K562 (cell line): ENCODE measurements around the gene PFN3. TPM values are rescaled to one million over a fixed set of nuclear protein-coding genes. Genes with fewer than 3 reads are reported as not detected.

ENCODE experiments used
- ATAC-seq: fragments of 200-7000 bp; cut with Tn5 transposase; 3 replicates; pipeline ENCODE4 v1.9.1; 2020; ENCODE audit warnings: moderate library complexity
- BruUV-seq: library from RNA; stranded (reverse); fragments of 400-500 nt; replicated peaks from 2 replicates; lab custom pipeline; 2021; lab: Mats Ljungman, UMichigan
- CTCF ChIA-PET: fragments of 300-600 bp; formaldehyde crosslinking; extraction: SDS; loops from one replicate; lab custom pipeline; 2021; ENCODE audit warnings: low intra/inter-chr PET ratio; lab: Yijun Ruan, JAX
- POLR2A ChIA-PET: fragments of 300-600, 350-650 bp; sonication (Branson Sonifier 250); formaldehyde crosslinking; extraction: SDS; loops from one replicate; lab custom pipeline; 2021; ENCODE audit warnings: antibody characterized with exemption, inconsistent platforms; lab: Yijun Ruan, JAX
- DNase-seq, 4 experiments: peaks; one replicate each; pipeline versions ENCODE4 v3.0.0 to v3.0.0-alpha.2; 2011 to 2018; ENCODE audit warnings: low spot score in 3 of 4, mixed read lengths in 3 of 4; ENCODE audit errors: extremely low read depth in 1 of 4
- FAIRE-seq: peaks from 2 replicates; lab custom pipeline; 2011; peaks lifted over from hg19 to GRCh38; lab: Jason Lieb, UNC
- H2AFZ ChIP-seq: 2 replicates; pipeline ENCODE4 v1.6.0; 2011; ENCODE audit warnings: low read depth, low read length, control low read depth, inconsistent platforms
- H3K27ac ChIP-seq: fragments of 200-600 bp; 3 replicates; pipeline ENCODE4 v1.8.0; 2011; ENCODE audit warnings: low read depth, mild to moderate bottlenecking, control low read depth, inconsistent platforms, low read length, moderate library complexity, mixed read lengths; ENCODE audit errors: extremely low read depth
- H3K27me3 ChIP-seq, 2 experiments: fragments of 300-600 bp in 1 of 2; 2 replicates in 1 of 2; 3 replicates in 1 of 2; pipeline versions ENCODE4 v1.6.0 to v1.8.0; 2011; ENCODE audit warnings: inconsistent platforms in 2 of 2, low read length in 2 of 2, mild to moderate bottlenecking in 1 of 2, mixed read lengths in 1 of 2, moderate library complexity in 1 of 2; ENCODE audit not compliant: control insufficient read depth in 2 of 2, insufficient read depth in 2 of 2
- H3K36me3 ChIP-seq: fragments of 300-600 bp; 3 replicates; pipeline ENCODE4 v1.8.0; 2011; ENCODE audit warnings: mild to moderate bottlenecking, low read length, inconsistent platforms; ENCODE audit not compliant: control insufficient read depth, insufficient read depth
- H3K4me1 ChIP-seq, 2 experiments: fragments of 200-600 bp in 1 of 2; replicated peaks in 1 of 2; 2 replicates in 1 of 2; 3 replicates in 1 of 2; pipeline versions ENCODE4 v1.5.1 to v1.8.0; 2011; ENCODE audit warnings: inconsistent platforms in 2 of 2, low read length in 2 of 2, mild to moderate bottlenecking in 1 of 2, mixed read lengths in 1 of 2, moderate library complexity in 1 of 2; ENCODE audit not compliant: control insufficient read depth in 2 of 2, insufficient read depth in 2 of 2
- H3K4me2 ChIP-seq: 2 replicates; pipeline ENCODE4 v1.6.1; 2011; ENCODE audit warnings: low read length, control low read depth, inconsistent platforms, mixed read lengths; ENCODE audit not compliant: insufficient read depth
- H3K4me3 ChIP-seq: fragments of 200-600 bp; sonication (generic), shearing (Covaris generic); 2 replicates; pipeline ENCODE4 v1.5.1; 2016; ENCODE audit warnings: control low read depth, inconsistent platforms
- H3K79me2 ChIP-seq: fragments of 200-600 bp; 3 replicates; pipeline ENCODE4 v1.8.0; 2011; ENCODE audit warnings: low read length, inconsistent platforms; ENCODE audit not compliant: control insufficient read depth, insufficient read depth
- H3K9ac ChIP-seq, 2 experiments: 2 replicates each; pipeline versions ENCODE4 v1.6.0 to v1.6.1; 2011; ENCODE audit warnings: low read depth in 2 of 2, low read length in 2 of 2, control low read depth in 1 of 2, inconsistent platforms in 1 of 2, mild to moderate bottlenecking in 1 of 2, mixed read lengths in 1 of 2; ENCODE audit not compliant: insufficient read depth in 1 of 2
- H3K9me1 ChIP-seq: one replicate; pipeline ENCODE4 v1.6.0; 2011; ENCODE audit warnings: inconsistent platforms, mild to moderate bottlenecking, low read length, moderate library complexity; ENCODE audit not compliant: control insufficient read depth, insufficient read depth
- H3K9me3 ChIP-seq: replicated peaks from 2 replicates; pipeline ENCODE4 v1.5.1; 2011; ENCODE audit warnings: low read depth, low read length, inconsistent platforms; ENCODE audit not compliant: control insufficient read depth, insufficient read depth
- H4K20me1 ChIP-seq: replicated peaks from 2 replicates; pipeline ENCODE4 v1.6.1; 2011; ENCODE audit warnings: low read length, inconsistent platforms, mixed read lengths; ENCODE audit not compliant: control insufficient read depth, insufficient read depth
- CSDE1 ChIP-seq, 2 experiments: fragments of 450-650 bp; IDR thresholded peaks; 2 replicates each; pipeline ENCODE4 v1.6.1; 2016; ENCODE audit warnings: mild to moderate bottlenecking in 1 of 2
- DEAF1 ChIP-seq: fragments of 450-650 bp; formaldehyde crosslinking; IDR thresholded peaks from 2 replicates; pipeline ENCODE4 v1.4.0; 2020; ENCODE audit warnings: mild to moderate bottlenecking, moderate library complexity
- ELF1 ChIP-seq: fragments of 200-800 bp; sonication (Bioruptor generic); IDR thresholded peaks from 2 replicates; pipeline ENCODE4 v1.6.1; 2016; ENCODE audit warnings: missing genetic modification characterization, missing compliant biosample characterization
- HMG20A ChIP-seq: fragments of 450-650 bp; formaldehyde crosslinking; conservative IDR thresholded peaks from 2 replicates; pipeline ENCODE4 v1.4.0; 2020; ENCODE audit warnings: mild to moderate bottlenecking, mixed read lengths
- NUFIP1 ChIP-seq: fragments of 450-650 bp; IDR thresholded peaks from 2 replicates; pipeline ENCODE4 v1.6.1; 2018; ENCODE audit not compliant: partially characterized antibody
- POLR2A ChIP-seq: fragments of 450-650 bp; conservative IDR thresholded peaks from 2 replicates; pipeline ENCODE4 v1.6.1; 2016
- POLR2G ChIP-seq: fragments of 200-400 bp; formaldehyde crosslinking; IDR thresholded peaks from 2 replicates; pipeline ENCODE4 v1.6.1; 2017; ENCODE audit warnings: low read depth, mild to moderate bottlenecking, antibody characterized with exemption, low read length, moderate library complexity
- RBFOX2 ChIP-seq: fragments of 200-400 bp; formaldehyde crosslinking; IDR thresholded peaks from 2 replicates; pipeline ENCODE4 v1.6.1; 2017; ENCODE audit warnings: low read depth, mild to moderate bottlenecking, low read length, moderate library complexity
- RBM22 ChIP-seq: fragments of 200-400 bp; formaldehyde crosslinking; IDR thresholded peaks from 2 replicates; pipeline ENCODE4 v1.6.1; 2018; ENCODE audit warnings: low read length, low read depth; ENCODE audit not compliant: poor library complexity, severe bottlenecking
- SNAPC5 ChIP-seq: fragments of 250-450 bp; sonication (Bioruptor Pico); IDR thresholded peaks from 2 replicates; pipeline ENCODE4 v1.8.0; 2021; ENCODE audit warnings: moderate library complexity, mild to moderate bottlenecking, inconsistent platforms
- SRSF7 ChIP-seq: fragments of 200-400 bp; formaldehyde crosslinking; optimal IDR thresholded peaks from 2 replicates; pipeline ENCODE3; 2017; ENCODE audit warnings: mild to moderate bottlenecking, low read depth, low read length
- TFAP4 ChIP-seq: sonication (generic); formaldehyde crosslinking; IDR thresholded peaks from 2 replicates; pipeline ENCODE4 v1.8.0; 2022; ENCODE audit warnings: missing genetic modification reagents, mild to moderate bottlenecking, moderate library complexity, borderline replicate concordance
- THAP7 ChIP-seq: fragments of 250-450 bp; sonication (Bioruptor Pico); IDR thresholded peaks from 2 replicates; pipeline ENCODE4 v1.5.0; 2021
- ZNF175 ChIP-seq: fragments of 200-800 bp; sonication (Bioruptor generic); IDR thresholded peaks from 2 replicates; pipeline ENCODE4 v1.6.1; 2016; ENCODE audit warnings: low read depth, mild to moderate bottlenecking, missing genetic modification characterization, missing compliant biosample characterization
- WGBS: fragments of 100-300 bp; shearing (Covaris generic); methylation state at CpG from one replicate; pipeline ENCODE4 v1.1.6; 2016; ENCODE audit warnings: low coverage, mixed read lengths; ENCODE audit not compliant: insufficient coverage; ENCODE audit errors: missing lambda C conversion rate; 5-methylcytosine and 5-hydroxymethylcytosine counted together
- in situ Hi-C: fragments of 300-500 bp; cut with MboI; formaldehyde crosslinking; loops from 4 replicates; pipeline ENCODE4 v1.15.0; 2018; ENCODE audit warnings: inconsistent platforms, mixed read lengths
- intact Hi-C: fragments of 100-400 bp; cut with micrococcal nuclease; formaldehyde crosslinking; loops from 2 replicates; pipeline ENCODE4 v1.14.2; 2022
- polyA plus RNA-seq, 8 experiments: library from polyadenylated mRNA; depleted of rRNA in 4 of 8; stranded (reverse) in 5 of 8; unstranded in 3 of 8; fragments of >200 nt; fragmentation: Nextera tagmentation in 2 of 8; fragmentation: Illumina TruSeq in 1 of 8; extraction: Ambion mirVana in 2 of 8; extraction: Trizol in 1 of 8; gene quantifications; 2 replicates each; pipeline versions ENCODE4 v1.2.1 to v1.2.3, GENCODE V29; 2011 to 2014; ENCODE audit warnings: inconsistent platforms in 1 of 8, missing spikeins in 1 of 8
- total RNA-seq, 7 experiments: library from RNA; depleted of rRNA in 6 of 7; stranded (reverse); fragments of >200 nt in 6 of 7; fragmentation: Illumina TruSeq in 2 of 7; extraction: Trizol in 2 of 7; gene quantifications; 2 replicates each; pipeline versions ENCODE4 v1.2.1 to v1.2.3, GENCODE V29; 2011 to 2021; ENCODE audit warnings: low replicate concordance in 1 of 7

The PFN3 gene
- total and polyA plus RNA-seq, 9 of the 15 experiments (the other 6 are each of a cell fraction or from before 2014, with no cell fraction given) = not detected

- Histone ChIP-seq H3K9me3 (no peaks in the 10 kb centered on the region), H3K79me2 (peaks cover 43% of the 10 kb centered on the region), H3K9ac (peak overlapping the region in 1 of 2 experiments; percentile 3; a peak in 1 of 4 replicates), H3K9me1 (no peaks in the 10 kb centered on the region), H2AFZ (no peak overlapping the region), H3K27me3 (no peaks in the 10 kb centered on the region), H3K36me3 (peaks cover 97% of the 10 kb centered on the region; the same call in 2 of the 3 replicates), H3K4me2 (no peak overlapping the region), H3K27ac (no peak overlapping the region; the same call in 2 of the 3 replicates), H4K20me1 (peaks cover 22% of the 10 kb centered on the region; the same call in 1 of the 2 replicates), H3K4me1 (peaks cover 22 to 59% of the 10 kb centered on the region in 2 experiments), H3K4me3 (no peak overlapping the region)
- ChIA-PET POLR2A (interaction anchor here (0.5 to 10.8 kb wide), 3 partner anchors 12 to 123 kb away, joined by 3 to 210 read pairs (median 3); partner anchors contain the start of gene PRR7), CTCF (no interaction called here)
- in situ Hi-C loops (no loop called here), intact Hi-C loops (no loop called here)
- ATAC-seq (no peak), FAIRE-seq (no peak), DNase-seq (no peak)
- WGBS = 90% methylated on average over 17 of the region's 18 CpGs
- no TSS peak for BruUV-seq
- TF ChIP-seq ZNF175 (CRISPR knock-in tag) = no peak
- no peak for TF ChIP-seq CSDE1 (IDR thresholded peaks at IDR 0.05)
- no peak for TF ChIP-seq HMG20A (CRISPR knock-in tag)
- no peak for TF ChIP-seq THAP7 (CRISPR knock-in tag)
- TF ChIP-seq RBM22 = no peak
- TF ChIP-seq DEAF1 (CRISPR knock-in tag) = no peak
- TF ChIP-seq POLR2G = peak; percentile 16; the same call in 1 of the 2 replicates
- no peak for TF ChIP-seq SNAPC5 (CRISPR knock-in tag)
- 0 out of 2 replicates have a peak, but pooled peaks have one; percentile 2 for TF ChIP-seq POLR2A
- TF ChIP-seq TFAP4 = no peak
- no peak for TF ChIP-seq SRSF7
- peak; percentile 51 for TF ChIP-seq RBFOX2
- no peak for TF ChIP-seq NUFIP1
- no peak for TF ChIP-seq ELF1 (tag)
Observed at GRCh38 chr5:177432143-177432838, 31.8 kb upstream of the PFN3 start.
